Progenitor cell of endocrine pancreas (in vitro differentiated cells): ENCODE measurements around the gene LGALS12. TPM values are rescaled to one million over a fixed set of nuclear protein-coding genes. Genes with fewer than 3 reads are reported as not detected.
A peak's percentile ranks its signal among the peaks of the same experiment; 100 is the strongest.

Experiments
- DNase-seq: peaks from one replicate; pipeline ENCODE4 v3.0.0; 2021; ENCODE audit warnings: low spot score; ENCODE audit not compliant: unreplicated experiment
- H3K27ac Mint-ChIP-seq: 2 replicates; pipeline ENCODE4 v1.8.0; 2021; ENCODE audit warnings: mild to moderate bottlenecking, moderate library complexity, mixed read lengths
- H3K27me3 Mint-ChIP-seq: 2 replicates; pipeline ENCODE4 v1.8.0; 2021; ENCODE audit warnings: mixed read lengths
- H3K36me3 Mint-ChIP-seq: 2 replicates; pipeline ENCODE4 v1.8.0; 2022; ENCODE audit warnings: mixed read lengths; ENCODE audit not compliant: insufficient read depth
- H3K4me1 Mint-ChIP-seq: 2 replicates; pipeline ENCODE4 v1.8.0; 2021; ENCODE audit warnings: low read depth, mixed read lengths
- H3K4me3 Mint-ChIP-seq: 2 replicates; pipeline ENCODE4 v1.8.0; 2021; ENCODE audit warnings: low read depth, mild to moderate bottlenecking, moderate library complexity, mixed read lengths
- H3K9me3 Mint-ChIP-seq: 2 replicates; pipeline ENCODE4 v1.8.0; 2021; ENCODE audit warnings: low read depth, mixed read lengths
- total RNA-seq: library from RNA; stranded (reverse); gene quantifications from 2 replicates; pipeline ENCODE4 v1.2.1, GENCODE V29; 2021
- TF ChIP-seq, protein P1 (sequence below): fragments of 200-600 bp; sonication (generic); IDR thresholded peaks from one replicate; pipeline ENCODE4 v1.5.0; 2021; ENCODE audit warnings: antibody characterized with exemption, mild to moderate bottlenecking; ENCODE audit not compliant: unreplicated experiment

The LGALS12 gene
- total RNA-seq, 1 donor from 2014 or later, result 2.3 TPM

DNA sequence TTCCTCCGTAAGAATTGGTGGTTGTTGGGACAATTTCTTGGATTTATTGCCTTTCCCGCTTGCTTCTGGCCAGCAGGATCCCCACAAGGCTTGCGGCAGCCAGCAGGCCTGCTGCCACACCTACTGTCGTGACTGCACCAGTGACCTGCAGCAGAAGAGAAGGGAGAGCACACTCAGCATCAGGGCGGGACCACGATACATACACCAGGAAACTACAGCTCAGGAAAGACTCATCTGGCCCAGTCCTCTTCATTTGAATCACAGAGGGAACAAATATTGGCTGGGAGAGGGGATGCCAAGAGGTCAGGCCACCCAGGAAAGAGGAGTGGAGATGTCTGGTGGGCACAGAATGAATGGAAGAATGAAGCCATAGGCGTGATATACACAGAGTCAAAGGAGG lies 47.0 kb downstream of the LGALS12 start:
- Mint-ChIP-seq H3K9me3 (no peaks in the 10 kb centered on the region), H3K36me3 (no peaks in the 10 kb centered on the region), H3K4me1 (peaks cover 6% of the 10 kb centered on the region), H3K4me3 (no peak overlapping the region), H3K27me3 (peaks cover 4% of the 10 kb centered on the region), H3K27ac (peak overlapping the region; percentile 22)
- TF ChIP-seq, protein P1, sequence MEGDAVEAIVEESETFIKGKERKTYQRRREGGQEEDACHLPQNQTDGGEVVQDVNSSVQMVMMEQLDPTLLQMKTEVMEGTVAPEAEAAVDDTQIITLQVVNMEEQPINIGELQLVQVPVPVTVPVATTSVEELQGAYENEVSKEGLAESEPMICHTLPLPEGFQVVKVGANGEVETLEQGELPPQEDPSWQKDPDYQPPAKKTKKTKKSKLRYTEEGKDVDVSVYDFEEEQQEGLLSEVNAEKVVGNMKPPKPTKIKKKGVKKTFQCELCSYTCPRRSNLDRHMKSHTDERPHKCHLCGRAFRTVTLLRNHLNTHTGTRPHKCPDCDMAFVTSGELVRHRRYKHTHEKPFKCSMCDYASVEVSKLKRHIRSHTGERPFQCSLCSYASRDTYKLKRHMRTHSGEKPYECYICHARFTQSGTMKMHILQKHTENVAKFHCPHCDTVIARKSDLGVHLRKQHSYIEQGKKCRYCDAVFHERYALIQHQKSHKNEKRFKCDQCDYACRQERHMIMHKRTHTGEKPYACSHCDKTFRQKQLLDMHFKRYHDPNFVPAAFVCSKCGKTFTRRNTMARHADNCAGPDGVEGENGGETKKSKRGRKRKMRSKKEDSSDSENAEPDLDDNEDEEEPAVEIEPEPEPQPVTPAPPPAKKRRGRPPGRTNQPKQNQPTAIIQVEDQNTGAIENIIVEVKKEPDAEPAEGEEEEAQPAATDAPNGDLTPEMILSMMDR, result no peak
- DNase-seq, result no peak

DNA sequence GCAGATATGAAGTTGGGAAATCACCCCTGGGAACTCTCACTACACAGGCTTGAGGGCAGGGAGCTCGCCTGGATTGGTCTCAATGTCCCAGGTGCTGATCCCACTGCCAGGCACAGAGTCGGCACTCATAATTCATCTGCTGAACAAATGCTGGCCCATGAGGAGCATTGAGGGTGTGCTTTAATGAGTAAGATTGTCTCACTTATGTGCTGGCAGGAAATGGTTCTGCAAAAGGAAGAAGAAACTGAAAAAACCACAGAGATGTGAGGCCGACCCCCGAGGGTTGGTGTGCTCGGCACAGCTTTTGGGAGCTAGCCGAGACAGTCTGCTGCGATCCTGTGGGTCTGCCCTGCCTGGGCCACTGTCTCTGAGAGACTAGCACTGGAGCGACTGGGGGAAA lies 47.9 kb downstream of the LGALS12 start:
- Mint-ChIP-seq H3K4me3 (no peak overlapping the region), H3K27me3 (peaks cover 4% of the 10 kb centered on the region), H3K36me3 (no peaks in the 10 kb centered on the region), H3K4me1 (peaks cover 10% of the 10 kb centered on the region), H3K9me3 (no peaks in the 10 kb centered on the region), H3K27ac (peak overlapping the region; percentile 50)
- DNase-seq, result no peak
- TF ChIP-seq, protein P1, result no peak

DNA sequence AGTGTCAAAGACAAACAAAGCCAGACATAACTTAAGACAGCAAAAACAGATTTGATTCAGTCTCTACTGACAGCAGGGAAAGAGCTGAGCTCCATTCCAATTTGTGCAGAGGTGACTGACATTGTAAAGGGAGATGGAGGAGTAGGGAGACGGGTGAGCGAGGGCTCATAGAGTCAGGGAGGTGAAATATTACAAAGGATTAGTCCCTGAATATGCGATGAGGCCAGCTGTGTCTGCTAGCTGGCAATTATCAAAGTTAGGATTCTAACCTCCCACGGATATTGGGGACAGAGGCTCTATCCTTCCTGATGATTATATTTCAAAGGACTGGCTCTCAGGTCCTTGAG lies 49.0 kb downstream of the LGALS12 start:
- DNase-seq, result no peak
- H3K9me3 Mint-ChIP-seq, result no peaks in the 10 kb centered on the region
- peaks cover 4% of the 10 kb centered on the region for H3K27me3 Mint-ChIP-seq
- H3K4me3 Mint-ChIP-seq, result no peak overlapping the region
- H3K4me1 Mint-ChIP-seq, result peaks cover 11% of the 10 kb centered on the region
- TF ChIP-seq, protein P1, result no peak
- H3K36me3 Mint-ChIP-seq, result no peaks in the 10 kb centered on the region
- no peak overlapping the region for H3K27ac Mint-ChIP-seq

DNA sequence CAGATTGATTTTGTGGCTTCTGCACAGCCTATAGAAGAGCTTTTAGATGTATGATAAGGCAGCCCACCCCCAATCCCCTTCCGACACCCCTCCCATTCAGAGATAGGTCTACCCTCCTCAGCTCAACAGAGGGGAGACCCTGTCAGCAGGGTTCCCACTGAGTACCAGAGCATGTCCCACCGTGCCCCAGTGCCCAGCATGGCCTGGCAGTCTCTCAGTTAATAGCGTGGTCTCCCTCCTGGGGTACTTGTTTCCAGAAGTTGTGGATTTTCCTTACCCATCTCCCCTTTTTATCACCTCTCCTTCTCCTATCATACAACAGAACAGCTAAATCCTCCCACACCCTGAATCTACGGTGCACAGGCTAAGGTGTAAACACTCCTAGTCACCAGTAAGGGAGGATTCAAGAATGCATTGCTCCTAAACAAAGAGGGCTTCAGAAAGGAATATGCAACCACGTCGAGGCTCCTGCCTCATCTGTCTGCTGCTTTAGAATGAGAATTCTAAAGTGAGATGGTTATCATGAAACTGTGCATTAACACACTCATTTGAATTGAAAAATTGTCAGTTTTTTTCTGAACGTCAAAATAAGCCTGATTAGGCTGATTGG lies 50.6 kb downstream of the LGALS12 start:
- TF ChIP-seq, protein P1, result no peak
- DNase-seq, result no peak
- H3K4me1 Mint-ChIP-seq, result peaks cover 11% of the 10 kb centered on the region
- no peaks in the 10 kb centered on the region for H3K36me3 Mint-ChIP-seq
- no peaks in the 10 kb centered on the region for H3K9me3 Mint-ChIP-seq
- H3K4me3 Mint-ChIP-seq, result no peak overlapping the region
- peaks cover 4% of the 10 kb centered on the region for H3K27me3 Mint-ChIP-seq
- no peak overlapping the region for H3K27ac Mint-ChIP-seq

DNA sequence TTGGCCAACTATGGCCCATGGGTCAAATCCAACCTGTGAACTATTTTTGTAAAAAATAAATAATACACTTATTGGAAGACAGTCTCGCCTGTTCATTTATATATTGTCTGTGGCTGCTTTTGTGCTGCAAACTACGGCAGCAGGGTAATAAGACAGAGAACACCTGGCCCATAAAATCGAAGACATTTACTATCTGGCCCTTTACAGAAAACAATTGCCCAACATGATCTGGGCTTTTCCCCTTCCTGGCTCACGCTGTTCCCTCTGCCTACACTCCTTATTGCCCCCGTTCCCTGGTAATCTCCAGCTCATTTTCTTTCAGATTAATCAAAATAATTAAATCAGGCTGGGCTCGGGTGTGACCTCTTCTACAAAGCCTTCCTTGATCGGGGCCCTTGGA lies 51.7 kb downstream of the LGALS12 start:
- Mint-ChIP-seq H3K36me3 (no peaks in the 10 kb centered on the region), H3K27ac (no peak overlapping the region), H3K27me3 (peaks cover 4% of the 10 kb centered on the region), H3K4me1 (peaks cover 11% of the 10 kb centered on the region), H3K4me3 (no peak overlapping the region), H3K9me3 (no peaks in the 10 kb centered on the region)
- no peak for DNase-seq
- TF ChIP-seq, protein P1, result no peak
